HG02970 (cell line): ENCODE results near the gene MBD3.

ENCODE experiments used
- ATAC-seq: cut with Tn5 transposase; IDR thresholded peaks from one replicate; pipeline ENCODE4 v1.9.1; 2021; ENCODE audit warnings: mild to moderate bottlenecking, moderate library complexity, moderate number of reproducible peaks; ENCODE audit not compliant: unreplicated experiment, low FRiP score

MBD3 gene

GRCh38 chr19:1524287-1524971, 68.2 kb downstream of the MBD3 start:
- no peak for ATAC-seq
